ENCODE results near the gene HOXB5.

HOXB5 gene

GRCh38 chr17:48544349-48545021 is 49.1 kb downstream of the HOXB5 start:
- Histone ChIP-seq H3K4me2 (ENCODE audit: low read depth, low read length, poor library complexity, severe bottlenecking) (peak overlapping the region; percentile 96), H3K27me3 (ENCODE audit: insufficient read depth, low read length, poor library complexity, severe bottlenecking) (peaks cover 26% of the 10 kb centered on the region), H3K9ac (ENCODE audit: low read depth, low read length, poor library complexity, severe bottlenecking) (peak overlapping the region; percentile 98), H3K79me2 (ENCODE audit: insufficient read depth, low read length) (peaks cover 95% of the 10 kb centered on the region), H3K4me3 (ENCODE audit: low read length, poor library complexity, severe bottlenecking) (peak overlapping the region; percentile 95), H3K9me3 (ENCODE audit: insufficient read depth, low read depth, low read length) (no peaks in the 10 kb centered on the region), H3K9me2 (replicated peaks; ENCODE audit: low read depth, low read length) (no peaks in the 10 kb centered on the region), H4K20me1 (ENCODE audit: insufficient read depth, low read length, poor library complexity, severe bottlenecking) (peaks cover 15% of the 10 kb centered on the region), H3K4me1 (ENCODE audit: insufficient read depth, low read length, poor library complexity, severe bottlenecking) (peaks cover 58% of the 10 kb centered on the region), H3F3A (ENCODE audit: low read depth) (peaks cover 34% of the 10 kb centered on the region), H3K36me3 (ENCODE audit: insufficient read depth, low read length) (peaks cover 17% of the 10 kb centered on the region), H2AFZ (ENCODE audit: low read length) (no peak overlapping the region)
- TF ChIP-seq EZH2phosphoT487 (IDR thresholded peaks at IDR 0.05; ENCODE audit: borderline replicate concordance): no peak
- TF ChIP-seq CTCF (conservative IDR thresholded peaks at IDR 0.05; ENCODE audit: low read length): no peak

GRCh38 chr17:48543854-48544348 is 49.7 kb downstream of the HOXB5 start:
- Histone ChIP-seq H3K4me3 (ENCODE audit: low read length, poor library complexity, severe bottlenecking) (peak overlapping the region; percentile 95), H3K36me3 (ENCODE audit: insufficient read depth, low read length) (peaks cover 11% of the 10 kb centered on the region; the same call in 1 of the 2 replicates), H4K20me1 (ENCODE audit: insufficient read depth, low read length, poor library complexity, severe bottlenecking) (peaks cover 11% of the 10 kb centered on the region), H3K4me2 (ENCODE audit: low read depth, low read length, poor library complexity, severe bottlenecking) (peak overlapping the region; percentile 96), H3K9me3 (ENCODE audit: insufficient read depth, low read depth, low read length) (no peaks in the 10 kb centered on the region), H3K4me1 (ENCODE audit: insufficient read depth, low read length, poor library complexity, severe bottlenecking) (peaks cover 60% of the 10 kb centered on the region), H3F3A (ENCODE audit: low read depth) (peaks cover 28% of the 10 kb centered on the region), H3K79me2 (ENCODE audit: insufficient read depth, low read length) (peaks cover 95% of the 10 kb centered on the region), H3K9me2 (replicated peaks; ENCODE audit: low read depth, low read length) (no peaks in the 10 kb centered on the region), H3K9ac (ENCODE audit: low read depth, low read length, poor library complexity, severe bottlenecking) (peak overlapping the region; percentile 98), H3K27me3 (ENCODE audit: insufficient read depth, low read length, poor library complexity, severe bottlenecking) (peaks cover 26% of the 10 kb centered on the region), H2AFZ (ENCODE audit: low read length) (no peak overlapping the region)
- TF ChIP-seq EZH2phosphoT487 (IDR thresholded peaks at IDR 0.05; ENCODE audit: borderline replicate concordance): no peak

GRCh38 chr17:48543107-48543853 is 50.3 kb downstream of the HOXB5 start:
- Histone ChIP-seq H3K9me3 (ENCODE audit: insufficient read depth, low read depth, low read length) (no peaks in the 10 kb centered on the region), H4K20me1 (ENCODE audit: insufficient read depth, low read length, poor library complexity, severe bottlenecking) (peaks cover 5% of the 10 kb centered on the region), H3F3A (ENCODE audit: low read depth) (peaks cover 22% of the 10 kb centered on the region), H3K4me1 (ENCODE audit: insufficient read depth, low read length, poor library complexity, severe bottlenecking) (peaks cover 53% of the 10 kb centered on the region), H3K9me2 (replicated peaks; ENCODE audit: low read depth, low read length) (no peaks in the 10 kb centered on the region), H3K4me3 (ENCODE audit: low read length, poor library complexity, severe bottlenecking) (peak overlapping the region; percentile 95), H3K4me2 (ENCODE audit: low read depth, low read length, poor library complexity, severe bottlenecking) (peak overlapping the region; percentile 96), H3K36me3 (ENCODE audit: insufficient read depth, low read length) (peaks cover 5% of the 10 kb centered on the region; the same call in 1 of the 2 replicates), H3K9ac (ENCODE audit: low read depth, low read length, poor library complexity, severe bottlenecking) (peak overlapping the region; percentile 98), H3K79me2 (ENCODE audit: insufficient read depth, low read length) (peaks cover 92% of the 10 kb centered on the region), H3K27me3 (ENCODE audit: insufficient read depth, low read length, poor library complexity, severe bottlenecking) (peaks cover 26% of the 10 kb centered on the region), H2AFZ (ENCODE audit: low read length) (no peak overlapping the region)
- no peak for TF ChIP-seq EZH2phosphoT487 (IDR thresholded peaks at IDR 0.05; ENCODE audit: borderline replicate concordance)
- no peak; the same call in 1 of the 2 replicates for TF ChIP-seq CTCF (conservative IDR thresholded peaks at IDR 0.05; ENCODE audit: low read length)

Measured in Loucy (cell line).